Measurements from ENCODE around the gene CYP2J2.

The CYP2J2 gene

DNA sequence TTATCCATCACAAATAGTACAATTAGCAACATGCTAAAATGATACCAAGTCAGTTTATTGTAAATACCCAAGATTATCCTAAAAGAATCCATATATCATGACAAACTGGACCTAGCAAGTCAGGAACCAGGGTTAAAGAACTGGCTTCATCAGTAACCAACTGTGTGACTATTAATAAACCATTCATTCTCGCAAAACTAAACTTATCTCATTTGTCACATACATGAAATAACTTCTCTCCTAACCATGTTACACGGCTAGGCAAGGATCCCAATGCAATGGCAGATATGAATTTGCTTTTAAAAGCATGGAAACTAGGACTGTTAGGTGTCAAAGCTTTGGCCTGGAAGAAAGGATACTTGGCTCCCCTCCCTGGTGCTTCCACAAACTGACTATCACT lies 29.4 kb downstream of the CYP2J2 start:
- TF ChIP-seq GATA3 (IDR thresholded peaks at IDR 0.05; ENCODE audit: low read depth, low read length) = no peak
- TF ChIP-seq GATA2 (IDR thresholded peaks at IDR 0.05; ENCODE audit: low read depth, low read length) = no peak

DNA sequence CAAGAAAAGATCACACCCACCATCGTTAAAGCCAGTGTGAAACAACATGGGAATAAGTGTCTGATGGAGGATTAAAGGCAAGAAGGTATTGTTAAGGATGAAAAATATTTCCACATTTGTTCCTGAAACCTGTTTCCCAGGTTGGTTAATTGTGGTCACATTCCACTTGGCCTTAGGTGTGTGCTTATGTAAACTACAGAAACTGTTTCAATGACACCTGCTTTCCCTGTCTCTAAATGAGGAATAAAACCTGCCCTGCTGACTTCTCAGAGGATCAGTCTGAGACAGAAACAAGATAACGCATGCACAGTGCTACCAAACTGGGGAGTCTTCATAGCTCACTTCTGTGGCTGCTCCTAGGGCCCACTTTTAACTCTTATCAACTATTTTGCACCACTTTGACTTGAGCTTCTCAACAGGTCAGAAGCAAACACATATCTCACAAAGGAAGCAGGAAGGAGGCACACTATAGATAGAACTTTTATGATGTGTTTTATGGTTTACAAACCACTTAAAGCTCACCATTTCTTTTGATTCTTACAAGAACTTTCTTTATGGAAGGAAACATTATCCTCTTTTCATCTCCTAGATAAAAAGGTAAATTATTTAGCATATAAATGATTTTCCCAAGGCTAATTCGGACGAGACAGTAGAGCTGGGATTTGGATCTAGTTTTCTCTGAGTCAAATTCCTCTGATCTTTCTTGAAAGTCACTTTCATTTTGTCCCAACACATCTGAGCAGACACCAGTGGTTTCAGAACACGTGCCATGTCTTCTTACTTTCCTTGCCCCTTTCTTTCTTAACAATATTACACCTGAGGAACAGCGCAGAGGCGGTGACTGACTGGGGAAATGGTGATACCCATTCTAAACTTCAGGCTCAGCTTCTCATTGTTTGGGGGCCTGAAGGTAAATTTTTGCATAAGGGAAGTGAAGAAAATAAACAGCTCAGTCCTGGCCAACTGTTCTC lies 33.4 kb downstream of the CYP2J2 start:
- TF ChIP-seq GATA2 (IDR thresholded peaks at IDR 0.05; ENCODE audit: low read depth, low read length) = no peak
- TF ChIP-seq GATA3 (IDR thresholded peaks at IDR 0.05; ENCODE audit: low read depth, low read length) = no peak

DNA sequence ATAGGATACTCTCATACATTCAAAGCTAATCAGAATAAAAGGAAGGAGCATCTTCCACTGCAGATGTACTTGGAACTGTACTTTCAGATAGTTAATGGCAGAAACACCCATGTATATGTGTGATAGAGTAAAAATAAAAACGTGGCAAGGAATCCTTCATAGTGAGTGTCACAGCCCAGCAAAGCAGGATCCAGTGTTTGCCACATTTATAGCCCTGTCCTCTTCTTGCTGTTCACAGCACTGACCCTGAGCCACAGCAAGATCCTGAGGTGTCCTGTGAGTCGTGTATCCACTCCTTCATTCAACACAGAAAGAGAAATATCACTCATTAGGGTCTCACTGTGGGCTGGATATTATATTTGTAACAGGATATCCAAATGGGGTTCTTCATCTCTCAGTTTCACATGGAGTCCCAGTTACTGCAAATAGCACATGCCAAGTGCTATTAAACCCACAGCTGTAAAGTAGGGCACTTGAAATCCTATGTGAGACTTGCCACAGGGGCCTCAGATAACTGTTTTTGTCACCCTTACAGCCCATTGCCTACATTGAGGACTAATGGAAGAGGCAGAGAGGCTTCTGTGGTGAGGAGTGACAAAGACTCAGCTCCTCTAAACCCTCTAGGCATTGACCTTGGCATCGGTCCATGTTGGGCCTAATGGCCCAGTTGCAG lies 41.3 kb downstream of the CYP2J2 start:
- TF ChIP-seq GATA3 (IDR thresholded peaks at IDR 0.05; ENCODE audit: low read depth, low read length) (no peak), GATA2 (IDR thresholded peaks at IDR 0.05; ENCODE audit: low read depth, low read length) (no peak)

DNA sequence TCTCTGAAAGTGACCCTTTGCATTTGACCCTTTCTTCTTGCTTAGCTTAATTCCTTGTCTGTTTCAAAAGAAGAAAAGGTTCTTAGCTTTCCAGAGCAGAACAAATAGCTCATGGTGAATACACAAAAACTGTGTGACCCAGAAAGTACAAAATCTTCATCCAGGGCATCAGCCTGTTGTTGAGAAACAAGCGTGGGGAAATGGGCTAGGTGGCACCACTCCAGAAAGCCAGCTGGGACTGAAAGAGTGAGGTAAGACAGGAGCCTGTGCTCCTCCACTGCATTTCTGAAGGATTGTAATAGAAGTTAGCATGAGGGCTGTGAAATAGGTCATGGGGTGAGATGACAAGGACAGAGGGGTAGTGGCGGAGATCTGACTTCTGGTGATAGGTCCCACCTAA lies 45.8 kb downstream of the CYP2J2 start:
- TF ChIP-seq GATA2 (IDR thresholded peaks at IDR 0.05; ENCODE audit: low read depth, low read length) = no peak

DNA sequence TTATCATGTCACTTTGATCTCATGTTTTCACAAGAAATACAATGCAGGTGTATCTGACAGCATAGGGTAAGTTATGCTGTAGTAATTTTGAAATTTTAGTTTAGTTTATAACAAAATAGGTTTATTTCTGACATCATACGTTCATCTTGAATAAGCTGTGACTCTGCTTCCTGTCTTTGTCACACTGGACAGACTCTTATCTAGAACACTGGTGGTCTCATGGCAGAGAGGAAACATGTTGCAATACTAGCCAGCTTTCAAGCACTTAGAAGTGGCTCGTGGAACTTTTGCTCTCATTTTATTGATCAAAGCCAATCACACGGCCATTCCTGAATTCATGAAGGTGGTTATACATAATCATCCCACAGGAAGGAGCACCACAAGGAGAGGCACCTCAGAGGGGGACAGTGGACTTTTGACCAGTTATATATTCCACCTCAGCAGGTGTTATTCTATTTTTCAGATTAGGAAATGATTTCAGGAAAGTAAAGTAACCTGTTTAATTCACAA lies 46.5 kb downstream of the CYP2J2 start:
- TF ChIP-seq GATA3 (IDR thresholded peaks at IDR 0.05; ENCODE audit: low read depth, low read length) (no peak), GATA2 (IDR thresholded peaks at IDR 0.05; ENCODE audit: low read depth, low read length) (no peak)

DNA sequence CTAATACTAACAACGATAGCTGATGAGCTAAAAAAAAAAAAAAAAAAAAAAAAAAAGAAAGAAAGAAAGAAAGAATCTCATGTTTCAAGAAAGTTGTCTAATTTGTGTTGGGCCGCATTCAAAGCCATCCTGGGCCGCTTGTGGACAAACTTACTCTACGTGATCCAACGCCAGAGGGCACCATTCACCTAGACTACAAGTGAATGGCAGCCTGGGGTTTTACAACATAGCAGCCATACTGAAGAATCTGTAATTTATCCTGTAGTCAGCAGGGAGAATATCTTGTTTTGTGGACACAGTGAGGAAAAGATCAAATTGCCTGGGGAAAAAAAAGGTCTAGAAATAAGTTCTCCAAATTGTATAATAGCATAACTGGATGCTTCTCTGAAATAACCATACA lies 47.0 kb downstream of the CYP2J2 start:
- TF ChIP-seq GATA2 (IDR thresholded peaks at IDR 0.05; ENCODE audit: low read depth, low read length) (no peak), GATA3 (IDR thresholded peaks at IDR 0.05; ENCODE audit: low read depth, low read length) (no peak)

DNA sequence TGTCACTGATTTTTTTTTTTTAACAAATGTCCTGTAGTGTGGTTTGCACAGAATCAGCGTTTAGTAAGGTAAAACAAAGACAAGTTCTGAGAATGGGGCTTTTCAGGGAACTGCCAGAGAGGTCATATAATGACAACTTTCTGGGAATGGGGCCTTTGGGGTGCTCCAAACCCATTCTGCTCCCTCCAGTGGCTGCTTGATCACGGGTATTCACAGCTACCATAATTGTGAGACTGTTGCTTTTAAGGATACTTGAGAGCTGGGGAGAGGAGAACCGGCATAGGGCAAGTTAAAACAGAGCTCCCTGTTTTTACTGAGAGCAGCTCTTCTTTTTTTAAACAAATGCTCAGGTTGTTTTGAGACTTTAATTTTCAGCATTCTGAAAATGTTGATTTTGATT lies 48.2 kb downstream of the CYP2J2 start:
- TF ChIP-seq GATA3 (IDR thresholded peaks at IDR 0.05; ENCODE audit: low read depth, low read length) (no peak), GATA2 (IDR thresholded peaks at IDR 0.05; ENCODE audit: low read depth, low read length) (no peak)

DNA sequence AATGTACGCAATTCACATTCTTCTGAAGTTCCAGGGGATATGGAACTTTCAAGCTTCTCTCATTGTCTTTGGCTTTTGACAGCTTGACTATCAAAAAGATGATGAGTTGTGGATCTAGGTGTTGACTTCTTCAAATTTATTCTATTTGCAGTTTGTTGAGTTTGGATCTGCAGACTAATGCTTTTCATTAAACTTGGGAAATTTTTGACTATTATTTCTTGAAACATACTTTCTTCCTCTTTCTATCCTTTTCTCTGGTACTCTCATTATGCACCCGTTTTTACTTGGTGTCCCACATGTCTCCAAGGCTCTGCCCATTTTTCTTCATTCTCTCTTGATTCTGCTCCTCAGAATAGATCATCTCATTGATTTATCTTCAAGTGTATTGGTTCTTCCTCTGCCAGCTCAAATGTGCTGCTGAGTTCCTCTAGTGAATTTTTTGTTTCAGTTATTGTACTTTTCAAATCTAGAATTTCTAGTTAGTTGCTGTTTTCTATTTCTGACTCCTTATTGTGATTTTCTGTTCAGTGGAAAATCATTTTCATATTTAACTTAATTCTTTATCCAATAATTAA lies 49.4 kb downstream of the CYP2J2 start:
- TF ChIP-seq GATA3 (IDR thresholded peaks at IDR 0.05; ENCODE audit: low read depth, low read length) (no peak), GATA2 (IDR thresholded peaks at IDR 0.05; ENCODE audit: low read depth, low read length) (no peak)

DNA sequence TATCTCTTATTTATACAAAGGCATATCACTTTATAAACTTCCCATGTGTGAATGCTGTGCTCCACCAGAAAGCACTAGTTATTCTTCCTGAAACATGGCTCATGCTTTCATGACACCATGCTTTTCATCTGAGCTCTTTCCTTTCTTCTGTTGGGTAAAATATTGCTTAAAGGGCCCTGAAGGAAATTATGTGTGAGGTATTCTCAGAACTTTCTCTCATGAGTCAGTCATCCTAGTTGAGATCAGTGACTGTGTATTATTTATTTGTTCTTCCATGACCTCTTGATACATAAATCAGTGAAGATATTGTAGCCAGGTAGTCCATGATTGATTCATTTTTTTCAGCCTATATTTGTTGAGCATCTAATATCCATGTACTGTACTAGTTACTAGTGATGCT lies 54.8 kb downstream of the CYP2J2 start:
- TF ChIP-seq GATA2 (IDR thresholded peaks at IDR 0.05; ENCODE audit: low read depth, low read length) = no peak
- TF ChIP-seq GATA3 (IDR thresholded peaks at IDR 0.05; ENCODE audit: low read depth, low read length) = no peak

DNA sequence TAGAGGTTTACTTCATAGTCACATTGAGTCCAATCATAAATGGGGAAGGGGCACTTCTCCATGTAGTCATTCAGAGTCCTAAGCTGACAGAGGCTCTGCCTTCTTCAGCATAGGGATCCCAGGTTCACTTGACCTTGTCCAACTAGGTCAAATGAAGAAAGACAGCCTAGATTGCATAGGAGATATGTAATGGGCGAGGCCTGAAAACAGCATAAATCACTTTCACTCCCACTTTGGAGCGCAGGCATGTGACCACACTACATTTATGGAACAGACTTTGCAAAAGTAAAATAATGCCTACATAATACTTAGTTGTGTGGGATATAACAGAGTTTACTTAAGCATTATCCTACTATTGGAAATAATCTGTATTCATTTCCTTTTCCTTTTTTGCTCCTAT lies 60.1 kb downstream of the CYP2J2 start:
- TF ChIP-seq GATA2 (IDR thresholded peaks at IDR 0.05; ENCODE audit: low read depth, low read length) = no peak
- TF ChIP-seq GATA3 (IDR thresholded peaks at IDR 0.05; ENCODE audit: low read depth, low read length) = no peak

DNA sequence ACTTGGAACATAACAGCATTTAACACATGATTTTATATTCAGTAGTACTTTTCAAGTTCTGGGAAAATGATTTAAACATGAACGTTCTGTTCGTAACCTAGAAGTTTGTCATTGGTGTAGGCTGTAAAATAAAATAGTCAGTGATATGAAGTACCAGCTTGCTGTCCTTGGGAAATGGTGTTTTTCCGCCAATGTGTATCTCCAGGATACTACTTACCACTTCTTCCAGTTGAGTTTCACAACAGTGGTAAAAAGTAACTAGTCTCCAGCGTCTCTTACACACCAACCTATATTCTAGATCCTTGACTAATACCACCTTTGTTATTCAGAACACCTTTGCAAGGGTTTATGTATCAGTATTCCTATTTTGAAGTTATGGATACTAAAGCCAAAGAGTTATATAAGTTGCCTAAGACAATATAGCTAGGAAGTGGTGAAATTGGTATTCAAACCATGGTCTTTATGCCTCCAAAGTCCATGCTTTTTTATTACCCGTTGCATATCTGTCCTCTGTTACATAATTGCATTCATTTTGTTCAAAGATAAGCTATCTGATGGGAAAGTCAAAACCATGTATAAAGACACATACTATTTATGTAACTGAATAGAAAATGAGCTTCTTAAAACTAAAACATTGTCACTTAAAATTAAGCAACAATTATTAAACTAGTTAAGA lies 68.8 kb downstream of the CYP2J2 start:
- TF ChIP-seq GATA3 (IDR thresholded peaks at IDR 0.05; ENCODE audit: low read depth, low read length) (no peak), GATA2 (IDR thresholded peaks at IDR 0.05; ENCODE audit: low read depth, low read length) (no peak)

DNA sequence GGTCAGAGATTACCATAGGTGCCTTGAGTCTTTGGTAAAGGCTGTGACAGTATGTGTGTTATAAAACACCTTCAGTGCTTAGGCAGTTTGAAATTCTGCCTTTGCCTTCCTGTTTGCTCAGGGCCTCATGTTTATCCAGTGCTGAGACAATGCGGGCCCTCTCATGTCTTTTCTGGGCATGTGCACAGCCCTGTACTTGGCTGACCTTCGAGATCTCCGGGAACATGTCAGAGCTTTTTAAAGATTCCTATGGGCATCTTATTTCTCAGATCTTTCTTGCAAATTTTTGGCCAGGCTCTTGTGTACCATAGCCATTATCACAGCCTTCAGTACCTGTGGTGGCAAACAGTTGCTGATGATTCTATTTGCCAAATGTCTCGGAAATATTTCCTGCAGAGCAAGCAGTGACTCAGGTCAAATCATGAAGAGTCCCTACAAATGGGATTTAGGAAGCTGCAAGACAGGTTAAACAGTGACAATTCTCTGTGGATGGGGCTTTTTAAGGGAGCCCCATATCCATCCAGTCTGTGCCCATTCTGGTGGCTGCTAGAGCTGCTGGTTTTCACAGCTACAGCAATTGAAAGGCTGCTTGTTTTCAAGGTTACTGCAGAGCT lies 69.7 kb downstream of the CYP2J2 start:
- TF ChIP-seq GATA2 (IDR thresholded peaks at IDR 0.05; ENCODE audit: low read depth, low read length) (no peak), GATA3 (IDR thresholded peaks at IDR 0.05; ENCODE audit: low read depth, low read length) (no peak)

DNA sequence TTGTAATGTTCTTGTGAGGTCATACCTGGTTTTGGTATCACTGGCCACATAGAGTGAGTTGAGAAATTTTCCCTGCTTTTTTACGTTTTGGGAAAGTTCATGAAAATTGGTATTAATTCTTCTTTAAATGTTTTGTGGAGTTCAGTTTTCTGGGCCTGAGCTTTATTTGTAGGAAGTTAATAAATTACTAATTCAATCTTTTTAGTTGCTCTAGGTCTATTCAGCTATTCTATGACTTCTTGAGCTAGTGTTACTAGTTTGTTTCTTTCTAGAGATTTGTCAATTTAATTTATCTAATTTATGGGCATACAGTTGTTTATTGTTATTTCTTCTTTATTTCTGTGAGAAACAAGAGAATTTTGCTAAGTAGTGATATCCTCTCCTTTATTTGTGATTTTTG lies 74.5 kb downstream of the CYP2J2 start:
- TF ChIP-seq GATA2 (IDR thresholded peaks at IDR 0.05; ENCODE audit: low read depth, low read length) (no peak), GATA3 (IDR thresholded peaks at IDR 0.05; ENCODE audit: low read depth, low read length) (no peak)

DNA sequence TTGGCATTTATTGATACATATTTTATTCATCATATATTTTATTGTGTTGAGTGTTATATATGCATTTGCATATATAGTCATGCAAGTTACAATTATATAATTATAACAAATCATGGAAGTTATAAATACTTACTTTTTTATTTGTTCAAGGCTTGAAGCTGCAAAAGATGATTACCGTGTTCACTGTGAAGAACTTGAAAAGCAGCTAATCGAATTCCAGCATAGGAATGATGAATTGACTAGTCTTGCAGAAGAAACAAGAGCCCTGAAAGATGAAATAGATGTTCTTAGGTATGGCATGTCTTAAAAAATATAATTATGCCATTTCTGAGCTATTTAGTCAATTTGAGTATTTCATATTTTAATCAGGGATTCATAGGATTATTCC lies 79.7 kb downstream of the CYP2J2 start:
- TF ChIP-seq GATA3 (IDR thresholded peaks at IDR 0.05; ENCODE audit: low read depth, low read length) (no peak), GATA2 (IDR thresholded peaks at IDR 0.05; ENCODE audit: low read depth, low read length) (no peak)

Measured in SH-SY5Y (cell line).